ENCODE measurements around the gene LDAF1.
"Not testable (repeated sequence)": the region's sequence is repeated elsewhere in the genome, so short reads cannot be mapped to it uniquely, and the experiment has no call there.

The LDAF1 gene

GRCh38 chr16:21158208-21159110 is at the start of gene LDAF1:
LDAF1 (plus strand) TSS chr16:21158674; CDS start chr16:21161183, 2,509 bp downstream.
- peak; percentile 29 to 59 for DNase-seq

DNA sequence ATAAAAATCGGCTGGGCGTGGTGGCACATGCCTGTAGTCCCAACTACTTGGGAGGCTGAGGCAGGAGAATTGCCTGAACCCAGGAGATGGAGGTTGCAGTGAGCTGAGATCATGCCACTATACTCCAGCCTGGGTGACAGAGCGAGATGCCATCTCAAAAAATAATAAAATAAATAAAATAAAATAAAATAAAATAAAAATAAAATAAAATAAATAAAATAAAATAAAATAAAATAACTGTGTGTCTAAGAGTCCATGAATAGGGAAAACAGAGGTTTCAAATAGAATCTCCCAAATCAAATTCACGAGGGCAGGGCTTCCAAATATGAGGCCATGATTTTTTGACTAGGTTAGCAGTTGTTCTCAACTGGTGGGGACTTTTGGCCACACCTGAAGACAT is 42.9 kb upstream of the LDAF1 start:
- not testable (repeated sequence) for DNase-seq

DNA sequence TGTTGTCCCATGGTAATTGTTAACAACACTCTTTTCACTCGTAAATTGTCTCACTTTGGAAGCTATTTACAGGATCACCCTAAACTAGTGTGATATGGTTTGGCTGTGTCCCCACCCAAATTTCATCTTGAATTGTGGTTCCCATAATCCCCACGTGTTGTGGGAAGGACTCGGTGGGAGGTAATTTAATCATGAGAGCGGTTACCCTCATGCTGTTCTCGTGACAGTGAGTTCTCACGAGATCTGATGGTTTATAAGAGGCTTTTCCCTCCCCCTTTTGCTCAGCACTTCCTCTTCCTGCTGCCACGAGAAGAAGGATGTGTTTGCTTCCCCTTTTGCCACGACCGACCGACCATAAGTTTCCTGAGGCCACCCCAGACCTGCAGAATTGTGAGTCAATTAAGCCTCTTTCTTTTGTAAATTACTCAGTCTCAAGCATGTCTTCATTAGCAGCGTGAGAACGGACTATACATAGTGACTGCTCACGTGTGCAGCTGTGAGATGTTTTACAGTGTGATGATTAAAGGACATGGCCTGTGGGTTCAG is 42.3 kb upstream of the LDAF1 start:
- peak in 1 of 2 donors; percentile 69 for DNase-seq

GRCh38 chr16:21117567-21117966 is 40.9 kb upstream of the LDAF1 start:
- no peak for DNase-seq

GRCh38 chr16:21120976-21121520 is 37.4 kb upstream of the LDAF1 start:
- DNase-seq, result no peak

- DNase-seq, result no peak
Observed at GRCh38 chr16:21125191-21125590, 33.3 kb upstream of the LDAF1 start.

DNA sequence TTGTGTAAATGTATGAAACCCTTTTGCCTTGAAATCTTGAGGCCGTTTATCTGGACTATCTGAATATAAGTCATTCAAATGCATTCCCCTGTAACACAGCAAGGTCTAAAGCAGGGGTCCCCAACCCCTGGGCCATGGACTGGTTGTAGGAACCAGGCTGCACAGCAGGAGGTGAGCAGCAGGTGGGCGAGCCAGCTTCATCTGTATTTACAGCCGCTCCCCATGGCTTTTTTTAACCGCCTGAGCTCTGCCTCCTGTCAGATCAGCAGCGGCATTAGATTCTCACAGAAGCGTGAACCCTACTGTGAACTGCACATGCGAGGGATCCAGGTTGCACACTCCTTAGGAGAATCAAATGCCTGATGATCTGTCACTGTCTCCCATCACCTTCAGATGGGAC is 32.0 kb upstream of the LDAF1 start:
- no peak for DNase-seq

DNA sequence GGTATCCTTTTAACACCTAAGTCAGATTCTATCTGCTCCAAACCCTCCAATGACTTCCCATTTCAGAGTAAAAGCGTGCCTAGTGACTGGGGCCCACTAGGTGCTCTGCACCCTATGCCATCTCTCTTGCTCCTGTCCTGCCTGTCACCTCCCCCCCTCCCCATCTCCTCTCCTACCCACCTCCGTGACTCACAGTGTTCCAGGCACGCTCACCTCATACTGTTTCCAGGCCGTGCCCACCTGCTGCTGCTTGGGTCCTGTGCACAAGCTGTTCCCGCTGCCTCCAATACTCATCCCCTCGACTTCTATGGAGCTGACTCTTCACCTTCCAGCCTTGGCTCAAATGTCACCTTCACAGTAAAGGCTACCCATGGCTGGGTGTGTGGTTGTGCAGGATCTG is 29.5 kb upstream of the LDAF1 start:
- no peak for DNase-seq

DNA sequence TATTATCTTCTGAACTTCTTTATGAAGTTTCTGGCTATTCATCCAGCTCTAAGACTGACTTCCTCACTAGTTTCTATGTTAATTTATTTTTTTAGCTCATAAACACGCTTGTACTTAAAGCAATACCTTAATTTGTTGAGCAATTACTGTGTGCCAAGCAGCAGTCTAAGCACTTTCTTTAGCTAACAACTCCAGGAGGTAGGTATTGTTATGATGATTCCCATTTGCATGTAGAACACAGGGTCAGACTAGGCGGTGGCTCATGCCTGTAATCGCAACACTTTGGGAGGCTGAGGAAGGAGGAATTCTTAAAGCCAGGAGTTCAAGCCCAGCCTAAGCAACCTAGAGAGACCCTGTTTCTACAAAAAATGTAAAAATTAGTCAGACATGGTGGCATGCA is 27.7 kb upstream of the LDAF1 start:
- no peak for DNase-seq

- DNase-seq, result no peak
Observed at GRCh38 chr16:21134053-21134452, 24.4 kb upstream of the LDAF1 start.

GRCh38 chr16:21145738-21146137 is 12.7 kb upstream of the LDAF1 start:
- no peak for DNase-seq

DNA sequence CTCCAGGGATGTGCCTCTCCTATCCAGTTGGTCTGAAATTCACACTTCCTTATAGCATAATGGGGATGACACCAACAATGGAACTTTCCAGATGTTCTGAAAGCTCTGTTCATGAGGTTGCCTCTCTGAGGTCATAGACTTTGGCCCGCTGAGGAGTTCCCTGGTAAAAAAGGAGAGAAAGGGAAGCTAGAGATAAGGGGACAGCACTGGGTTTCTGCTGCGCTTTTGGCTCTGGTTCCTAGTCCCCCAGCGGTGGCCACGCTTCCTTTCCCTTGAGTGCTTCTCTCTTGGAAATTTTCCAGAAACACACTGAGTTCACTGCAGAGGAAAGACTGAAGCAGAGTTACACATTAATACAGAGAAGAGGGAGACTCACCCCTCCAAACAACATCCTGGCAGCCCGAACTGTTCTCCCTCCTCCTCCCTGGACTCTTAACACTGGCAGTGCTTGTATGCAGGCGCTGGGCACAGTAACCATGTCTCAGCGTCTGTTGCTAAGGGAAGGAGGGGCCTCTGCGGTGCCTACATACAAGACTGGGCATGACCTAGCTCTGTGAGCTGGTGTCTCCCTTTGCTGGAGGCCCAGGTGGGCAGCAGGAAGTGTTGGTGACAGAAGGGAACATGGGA is 8.0 kb upstream of the LDAF1 start, which contains the start of gene DNAH3:
DNAH3 (minus strand) TSS at position 472 of the 627 bp plus-strand sequence. CDS start 527 bp downstream, outside the sequence.
- DNase-seq, result no peak

DNA sequence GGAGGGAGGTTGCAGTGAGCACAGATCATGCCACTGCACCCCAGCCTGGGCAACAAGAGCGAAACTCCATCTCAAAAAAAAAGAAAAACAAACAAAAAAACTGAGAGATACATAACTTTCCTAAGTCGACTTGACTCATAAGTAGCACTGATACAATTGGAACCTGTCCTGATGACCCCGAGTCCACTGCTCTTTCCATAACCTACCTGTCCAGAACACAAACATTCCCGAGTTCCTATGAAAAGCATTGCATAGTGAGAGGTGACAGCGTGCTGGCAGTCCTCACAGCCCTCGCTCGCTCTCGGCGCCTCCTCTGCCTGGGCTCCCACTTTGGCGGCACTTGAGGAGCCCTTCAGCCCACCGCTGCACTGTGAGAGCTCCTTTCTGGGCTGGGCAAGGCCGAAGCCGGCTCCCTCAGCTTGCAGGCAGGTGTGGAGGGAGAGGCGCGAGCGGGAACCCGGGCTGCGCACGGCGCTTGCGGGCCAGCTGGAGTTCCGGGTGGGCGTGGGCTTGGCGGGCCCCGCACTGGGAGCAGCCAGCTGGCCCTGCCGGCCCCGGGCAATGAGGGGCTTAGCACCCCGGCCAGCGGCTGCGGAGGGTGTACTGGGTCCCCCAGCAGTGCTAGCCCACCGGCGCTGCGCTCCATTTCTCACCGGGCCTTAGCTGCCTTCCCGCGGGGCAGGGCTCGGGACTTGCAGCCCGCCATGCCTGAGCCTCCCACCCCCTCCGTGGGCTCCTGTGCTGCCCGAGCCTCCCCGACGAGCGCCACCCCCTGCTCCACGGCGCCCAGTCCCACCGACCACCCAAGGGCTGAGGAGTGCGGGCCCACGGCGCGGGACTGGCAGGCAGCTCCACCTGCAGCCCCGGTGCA is 6.1 kb upstream of the LDAF1 start:
- not testable (repeated sequence) for DNase-seq

DNA sequence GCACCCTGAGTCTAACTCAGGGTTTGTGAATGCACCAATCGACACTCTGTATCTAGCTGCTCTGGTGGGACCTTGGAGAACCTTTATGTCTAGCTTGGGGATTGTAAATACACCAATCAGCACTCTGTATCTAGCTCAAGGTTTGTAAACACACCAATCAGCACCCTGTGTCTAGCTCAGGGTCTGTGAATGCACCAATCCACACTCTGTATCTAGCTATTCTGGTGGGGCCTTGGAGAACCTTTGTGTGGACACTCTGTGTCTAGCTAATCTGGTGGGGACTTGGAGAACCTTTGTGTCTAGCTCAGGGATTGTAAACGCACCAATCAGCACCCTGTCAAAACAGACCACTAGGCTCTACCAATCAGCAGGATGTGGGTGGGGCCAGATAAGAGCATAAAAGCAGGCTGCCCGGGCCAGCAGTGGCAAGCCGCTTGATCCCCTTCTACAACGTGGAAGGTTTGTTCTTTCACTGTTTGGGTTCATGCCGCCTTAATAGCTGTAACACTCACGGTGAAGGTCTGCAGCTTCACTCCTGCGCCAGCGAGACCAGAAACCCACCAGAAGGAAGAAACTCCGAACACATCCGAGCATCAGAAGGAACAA is 5.2 kb upstream of the LDAF1 start:
- not testable (repeated sequence) for DNase-seq

DNA sequence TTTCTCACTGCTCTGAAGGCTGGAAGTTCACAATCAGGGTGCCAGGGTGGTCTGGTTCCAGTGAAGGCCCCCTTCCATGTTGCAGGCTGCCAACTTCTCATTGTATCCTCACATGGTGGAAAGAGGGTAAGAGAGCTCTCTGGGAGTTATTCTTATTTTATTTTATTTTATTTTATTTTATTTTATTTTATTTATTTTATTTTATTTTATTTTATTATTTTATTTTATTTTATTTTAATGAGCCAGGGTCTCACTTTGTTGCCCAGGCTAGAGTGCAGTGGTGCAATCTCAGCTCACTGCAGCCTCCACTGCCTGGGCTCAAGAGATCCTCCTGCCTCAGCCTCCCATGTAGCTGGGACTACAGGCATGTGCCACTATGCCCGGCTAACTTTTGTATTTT is 2.5 kb upstream of the LDAF1 start:
- DNase-seq, result not testable (repeated sequence)

DNA sequence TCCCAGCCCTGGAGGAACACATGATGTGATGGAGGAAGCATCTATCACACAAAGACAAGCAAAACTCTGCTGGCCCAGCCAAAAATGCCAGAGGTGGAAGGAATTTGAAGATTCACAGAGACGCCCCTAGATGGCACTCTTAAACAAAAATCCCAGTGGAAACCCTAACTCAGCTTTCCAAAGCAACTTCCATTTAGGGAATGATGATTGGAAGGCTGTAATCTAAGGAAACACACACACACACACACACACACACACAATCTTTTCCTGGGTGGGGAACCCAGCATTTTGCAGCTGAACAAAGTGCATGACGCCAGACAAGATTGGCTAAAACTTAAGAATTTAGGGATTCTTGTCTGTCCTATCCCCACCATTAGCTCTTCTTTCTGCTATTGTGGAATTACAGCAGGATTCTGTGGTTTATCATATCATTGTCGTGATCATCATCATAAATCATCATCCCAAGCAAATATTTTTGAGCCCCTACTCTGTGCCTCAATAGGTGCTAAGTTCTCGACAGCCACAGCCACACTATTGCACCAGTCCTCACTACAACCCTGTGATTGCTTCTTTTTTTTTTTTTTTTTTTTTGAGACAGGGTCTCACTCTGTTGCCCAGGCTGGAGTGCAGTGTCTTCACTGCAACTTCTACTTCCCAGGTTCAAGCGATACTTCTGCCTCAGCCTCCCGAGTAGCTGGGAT is 1.6 kb upstream of the LDAF1 start:
- DNase-seq, result peak in 1 of 2 donors; percentile 16

DNA sequence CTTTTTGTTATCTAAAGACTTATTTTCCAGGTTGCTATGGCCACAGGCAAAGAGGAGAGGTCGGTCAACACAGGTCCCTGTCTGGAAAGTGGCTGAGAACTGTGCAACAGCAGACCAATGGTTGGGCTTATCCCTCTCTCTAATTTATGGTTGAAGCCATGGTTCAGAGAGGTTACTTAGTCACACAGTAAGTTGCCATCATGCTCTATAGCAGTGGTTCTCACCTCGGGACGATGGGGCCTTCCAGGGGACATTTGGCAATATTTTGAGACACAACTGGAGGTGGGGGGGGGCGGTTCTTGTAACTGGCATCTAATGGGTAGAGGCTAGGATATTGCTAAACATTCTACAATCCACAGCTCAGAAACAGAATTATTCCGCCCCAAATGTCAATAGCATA is 842 bp upstream of the LDAF1 start:
- no peak for DNase-seq

DNA sequence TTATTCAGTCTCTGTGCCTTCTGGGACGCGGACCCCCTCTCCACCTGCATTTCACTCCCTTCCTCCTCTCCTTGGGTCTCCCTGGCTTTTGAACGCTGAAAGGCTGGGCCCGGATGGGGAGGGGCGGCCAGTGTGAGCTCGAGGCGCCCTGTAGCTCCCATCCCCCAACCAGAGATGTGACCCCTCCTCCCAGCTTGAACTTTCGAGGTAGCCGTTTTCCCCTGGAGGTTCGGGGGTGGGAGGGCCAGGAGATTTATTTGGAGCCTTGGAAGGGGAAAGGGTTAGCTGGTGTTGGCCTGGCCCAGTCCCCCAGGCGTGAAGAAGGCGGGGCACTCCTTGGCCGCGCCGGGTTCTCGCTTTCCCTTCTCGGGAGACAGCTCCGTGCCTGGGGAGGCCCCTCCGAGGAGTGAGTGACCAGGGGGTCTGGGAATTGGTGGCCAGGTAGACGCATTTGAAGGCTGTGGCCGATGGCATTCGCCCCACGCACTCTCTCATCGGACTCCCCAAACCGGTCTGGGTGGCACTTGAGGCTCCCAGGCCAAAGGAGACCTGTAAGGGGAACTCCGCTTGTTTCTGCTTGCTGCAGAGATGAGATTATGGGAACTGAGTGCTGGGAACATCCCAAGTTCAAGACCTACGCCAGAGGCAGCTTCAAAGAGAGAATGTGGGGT is 942 bp downstream of the LDAF1 start:
- DNase-seq, result peak in 1 of 2 donors; percentile 19

GRCh38 chr16:21160276-21160675 is 1.8 kb downstream of the LDAF1 start:
- DNase-seq, result no peak

GRCh38 chr16:21161211-21161610 is 2.7 kb downstream of the LDAF1 start:
- no peak for DNase-seq

DNA sequence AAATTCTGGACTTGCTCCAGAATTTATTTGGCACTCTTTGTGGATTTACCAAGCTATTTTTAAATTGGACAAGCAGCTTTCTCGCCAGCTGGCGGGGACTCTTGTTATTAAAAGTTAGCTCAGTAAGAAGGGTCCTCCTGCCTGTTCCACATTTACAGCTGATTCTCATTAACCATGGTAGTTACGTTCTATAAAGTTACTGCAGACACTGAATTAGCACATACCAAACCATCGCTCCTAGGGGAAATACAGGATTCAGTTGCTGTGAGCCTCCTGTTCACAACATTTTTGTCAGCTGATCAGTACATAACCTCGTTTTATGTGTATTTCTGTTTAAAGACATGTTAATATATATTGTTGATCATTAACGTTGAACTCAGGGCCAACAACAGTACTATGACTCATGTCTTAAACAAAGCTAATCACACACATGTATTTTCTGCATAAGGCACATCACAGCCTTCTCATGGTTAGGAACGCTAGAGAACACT is 4.2 kb downstream of the LDAF1 start:
- no peak for DNase-seq
